ENCODE data around the gene C19orf38. TPM values are rescaled to one million over a fixed set of nuclear protein-coding genes. Genes with fewer than 3 reads are reported as not detected.

The C19orf38 gene
- total RNA-seq, 1 experiment from 2014 or later, result not detected

- H3K27me3 Mint-ChIP-seq (ENCODE audit: unreplicated experiment), result no peaks in the 10 kb centered on the region
- no peaks in the 10 kb centered on the region for H3K9me3 Mint-ChIP-seq (ENCODE audit: low read depth, unreplicated experiment)
- DNase-seq, result peak; percentile 97
- CTCF ChIA-PET, result interaction anchor here (0.5 to 1.8 kb wide), 4 partner anchors 28 to 729 kb away, joined by 3 to 5 read pairs (median 4); partner anchors contain the start of genes DNM2 and TMED1
- peak within 1 kb of the TSS; percentile 73 for H3K4me3 Mint-ChIP-seq (ENCODE audit: low read depth, unreplicated experiment)
- intact Hi-C loops (cut with micrococcal nuclease; ENCODE audit: unreplicated experiment), result no loop called here
- peak within 1 kb of the TSS; percentile 83 for H3K27ac Mint-ChIP-seq (ENCODE audit: unreplicated experiment)
- BruUV-seq (replicated peaks), result no TSS peak
- H3K4me1 Mint-ChIP-seq (ENCODE audit: low read depth, unreplicated experiment), result no peaks in the 10 kb centered on the region
- TF ChIP-seq, protein P1, sequence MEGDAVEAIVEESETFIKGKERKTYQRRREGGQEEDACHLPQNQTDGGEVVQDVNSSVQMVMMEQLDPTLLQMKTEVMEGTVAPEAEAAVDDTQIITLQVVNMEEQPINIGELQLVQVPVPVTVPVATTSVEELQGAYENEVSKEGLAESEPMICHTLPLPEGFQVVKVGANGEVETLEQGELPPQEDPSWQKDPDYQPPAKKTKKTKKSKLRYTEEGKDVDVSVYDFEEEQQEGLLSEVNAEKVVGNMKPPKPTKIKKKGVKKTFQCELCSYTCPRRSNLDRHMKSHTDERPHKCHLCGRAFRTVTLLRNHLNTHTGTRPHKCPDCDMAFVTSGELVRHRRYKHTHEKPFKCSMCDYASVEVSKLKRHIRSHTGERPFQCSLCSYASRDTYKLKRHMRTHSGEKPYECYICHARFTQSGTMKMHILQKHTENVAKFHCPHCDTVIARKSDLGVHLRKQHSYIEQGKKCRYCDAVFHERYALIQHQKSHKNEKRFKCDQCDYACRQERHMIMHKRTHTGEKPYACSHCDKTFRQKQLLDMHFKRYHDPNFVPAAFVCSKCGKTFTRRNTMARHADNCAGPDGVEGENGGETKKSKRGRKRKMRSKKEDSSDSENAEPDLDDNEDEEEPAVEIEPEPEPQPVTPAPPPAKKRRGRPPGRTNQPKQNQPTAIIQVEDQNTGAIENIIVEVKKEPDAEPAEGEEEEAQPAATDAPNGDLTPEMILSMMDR (IDR thresholded peaks at IDR 0.05; ENCODE audit: unreplicated experiment), result peak; percentile 34
- peaks cover 22% of the 10 kb centered on the region for H3K36me3 Mint-ChIP-seq (ENCODE audit: insufficient read depth, unreplicated experiment)
Measured at GRCh38 chr19:10870955-10871603, 22.9 kb downstream of the C19orf38 start, which contains the start of gene CARM1. CARM1 (plus strand) TSS chr19:10871553; CDS start chr19:10871703, 150 bp downstream.

DNA sequence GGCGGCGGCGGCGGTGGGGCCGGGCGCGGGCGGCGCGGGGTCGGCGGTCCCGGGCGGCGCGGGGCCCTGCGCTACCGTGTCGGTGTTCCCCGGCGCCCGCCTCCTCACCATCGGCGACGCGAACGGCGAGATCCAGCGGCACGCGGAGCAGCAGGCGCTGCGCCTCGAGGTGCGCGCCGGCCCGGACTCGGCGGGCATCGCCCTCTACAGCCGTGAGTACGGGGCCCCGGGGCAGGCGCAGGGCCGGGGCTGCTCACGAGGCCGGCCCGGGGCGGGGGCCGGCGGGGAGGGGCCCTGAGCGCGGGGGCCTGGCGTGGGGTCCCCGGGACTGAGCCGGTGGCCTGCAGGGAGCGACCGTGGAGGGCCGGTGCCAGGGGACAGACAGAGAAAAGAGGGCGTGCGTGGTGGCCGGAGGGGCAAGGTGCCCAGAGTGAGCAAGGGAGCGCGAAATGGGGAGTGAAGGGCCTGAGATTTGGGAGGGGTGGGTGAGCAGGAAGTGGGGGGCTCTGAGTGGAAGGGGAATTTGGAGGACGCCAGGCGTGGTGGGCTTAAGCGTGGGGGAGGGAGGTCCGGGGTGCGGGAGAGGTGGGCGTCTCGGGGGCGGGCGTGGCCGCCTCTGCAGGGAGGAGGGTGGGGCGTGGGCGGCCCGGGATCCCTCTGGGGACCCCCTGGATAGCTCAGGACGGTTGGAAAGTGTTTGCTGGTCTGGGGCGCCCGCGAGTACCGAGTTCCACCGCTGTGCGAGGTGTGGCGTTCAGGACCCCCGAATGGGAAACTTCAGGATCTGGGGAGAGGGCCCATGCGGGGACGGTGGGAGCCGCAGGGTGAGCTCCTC, 23.7 kb downstream of the C19orf38 start:
- Mint-ChIP-seq H3K9me3 (ENCODE audit: low read depth, unreplicated experiment) (no peaks in the 10 kb centered on the region), H3K4me3 (ENCODE audit: low read depth, unreplicated experiment) (peak overlapping the region; percentile 73), H3K27me3 (ENCODE audit: unreplicated experiment) (no peaks in the 10 kb centered on the region), H3K4me1 (ENCODE audit: low read depth, unreplicated experiment) (no peaks in the 10 kb centered on the region), H3K27ac (ENCODE audit: unreplicated experiment) (peak overlapping the region; percentile 79), H3K36me3 (ENCODE audit: insufficient read depth, unreplicated experiment) (peaks cover 22% of the 10 kb centered on the region)
- intact Hi-C loops (cut with micrococcal nuclease; ENCODE audit: unreplicated experiment), result no loop called here
- DNase-seq, result peak; percentile 24
- TF ChIP-seq, protein P1 (IDR thresholded peaks at IDR 0.05; ENCODE audit: unreplicated experiment), result no peak
- CTCF ChIA-PET, result interaction anchor here (0.7 to 1.8 kb wide), 3 partner anchors 36 to 154 kb away, joined by 4 to 5 read pairs (median 4); partner anchors contain the start of genes DNM2 and TMED1
- BruUV-seq (replicated peaks), result no TSS peak

- H3K9me3 Mint-ChIP-seq (ENCODE audit: low read depth, unreplicated experiment), result no peaks in the 10 kb centered on the region
Measured at GRCh38 chr19:10872546-10873107, 24.4 kb downstream of the C19orf38 start.

GRCh38 chr19:10874024-10874423, 25.8 kb downstream of the C19orf38 start:
- H3K4me1 Mint-ChIP-seq (ENCODE audit: low read depth, unreplicated experiment), result peaks cover 5% of the 10 kb centered on the region
- H3K27ac Mint-ChIP-seq (ENCODE audit: unreplicated experiment), result no peak overlapping the region
- TF ChIP-seq, protein P1 (IDR thresholded peaks at IDR 0.05; ENCODE audit: unreplicated experiment), result no peak
- intact Hi-C loops (cut with micrococcal nuclease; ENCODE audit: unreplicated experiment), result no loop called here
- H3K36me3 Mint-ChIP-seq (ENCODE audit: insufficient read depth, unreplicated experiment), result peaks cover 29% of the 10 kb centered on the region
- H3K27me3 Mint-ChIP-seq (ENCODE audit: unreplicated experiment), result no peaks in the 10 kb centered on the region
- H3K4me3 Mint-ChIP-seq (ENCODE audit: low read depth, unreplicated experiment), result no peak overlapping the region
- DNase-seq, result no peak
- CTCF ChIA-PET, result interaction anchor here (0.6 kb wide), 1 partner anchor 118 kb away, joined by 3 read pairs; no protein-coding TSS in a partner anchor
- BruUV-seq (replicated peaks), result TSS peak; percentile 15
- no peaks in the 10 kb centered on the region for H3K9me3 Mint-ChIP-seq (ENCODE audit: low read depth, unreplicated experiment)

More at GRCh38 chr19:10872546-10873107, 24.4 kb downstream of the C19orf38 start:
- intact Hi-C loops (cut with micrococcal nuclease; ENCODE audit: unreplicated experiment), result no loop called here
- no peak for DNase-seq
- TF ChIP-seq, protein P1 (IDR thresholded peaks at IDR 0.05; ENCODE audit: unreplicated experiment), result no peak
- Mint-ChIP-seq H3K27ac (ENCODE audit: unreplicated experiment) (peak overlapping the region; percentile 79), H3K27me3 (ENCODE audit: unreplicated experiment) (no peaks in the 10 kb centered on the region), H3K4me3 (ENCODE audit: low read depth, unreplicated experiment) (peak overlapping the region; percentile 73), H3K4me1 (ENCODE audit: low read depth, unreplicated experiment) (no peaks in the 10 kb centered on the region), H3K36me3 (ENCODE audit: insufficient read depth, unreplicated experiment) (peaks cover 22% of the 10 kb centered on the region)
- TSS peak; percentile 13 for BruUV-seq (replicated peaks)
- CTCF ChIA-PET, result interaction anchor here (0.7 kb wide), 1 partner anchor 48 kb away, joined by 4 read pairs; no protein-coding TSS in a partner anchor
